Measurements from ENCODE around the gene GTSE1.

GRCh38 chr22:46351131-46351735, 54.6 kb downstream of the GTSE1 start:
- TF ChIP-seq, protein P1, sequence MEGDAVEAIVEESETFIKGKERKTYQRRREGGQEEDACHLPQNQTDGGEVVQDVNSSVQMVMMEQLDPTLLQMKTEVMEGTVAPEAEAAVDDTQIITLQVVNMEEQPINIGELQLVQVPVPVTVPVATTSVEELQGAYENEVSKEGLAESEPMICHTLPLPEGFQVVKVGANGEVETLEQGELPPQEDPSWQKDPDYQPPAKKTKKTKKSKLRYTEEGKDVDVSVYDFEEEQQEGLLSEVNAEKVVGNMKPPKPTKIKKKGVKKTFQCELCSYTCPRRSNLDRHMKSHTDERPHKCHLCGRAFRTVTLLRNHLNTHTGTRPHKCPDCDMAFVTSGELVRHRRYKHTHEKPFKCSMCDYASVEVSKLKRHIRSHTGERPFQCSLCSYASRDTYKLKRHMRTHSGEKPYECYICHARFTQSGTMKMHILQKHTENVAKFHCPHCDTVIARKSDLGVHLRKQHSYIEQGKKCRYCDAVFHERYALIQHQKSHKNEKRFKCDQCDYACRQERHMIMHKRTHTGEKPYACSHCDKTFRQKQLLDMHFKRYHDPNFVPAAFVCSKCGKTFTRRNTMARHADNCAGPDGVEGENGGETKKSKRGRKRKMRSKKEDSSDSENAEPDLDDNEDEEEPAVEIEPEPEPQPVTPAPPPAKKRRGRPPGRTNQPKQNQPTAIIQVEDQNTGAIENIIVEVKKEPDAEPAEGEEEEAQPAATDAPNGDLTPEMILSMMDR (IDR thresholded peaks at IDR 0.05) = no peak
- no peak for TF ChIP-seq EP300 (IDR thresholded peaks at IDR 0.05)
